Karpas-422 (cell line): ENCODE results near the gene DPY19L1. TPM values are rescaled to one million over a fixed set of nuclear protein-coding genes. Genes with fewer than 3 reads are reported as not detected.
"Not testable (repeated sequence)": the region's sequence is repeated elsewhere in the genome, so short reads cannot be mapped to it uniquely, and the experiment has no call there.

ENCODE experiments used
- DNase-seq: peaks from one replicate; pipeline ENCODE4 v3.0.0-alpha.2; 2015
- H2AFZ ChIP-seq: fragments of 200-600 bp; sonication (generic); 2 replicates; pipeline ENCODE4 v1.6.1; 2014; ENCODE audit warnings: antibody characterized with exemption, low read length, mixed read lengths
- H3K27ac ChIP-seq: fragments of 200-600 bp; sonication (generic); 2 replicates; pipeline ENCODE4 v1.5.1; 2014; ENCODE audit warnings: mild to moderate bottlenecking, low read length, moderate library complexity
- H3K27me3 ChIP-seq: fragments of 200-600 bp; sonication (generic); 2 replicates; pipeline ENCODE4 v1.6.1; 2014; ENCODE audit warnings: low read length, mixed read lengths
- H3K36me3 ChIP-seq: fragments of 200-600 bp; sonication (generic); 2 replicates; pipeline ENCODE4 v1.6.1; 2014; ENCODE audit warnings: low read length, mixed read lengths; ENCODE audit not compliant: insufficient read depth
- H3K4me1 ChIP-seq: fragments of 200-600 bp; sonication (generic); 2 replicates; pipeline ENCODE4 v1.6.1; 2014; ENCODE audit warnings: mild to moderate bottlenecking, low read length, mixed read lengths
- H3K4me2 ChIP-seq: fragments of 200-600 bp; sonication (generic); 2 replicates; pipeline ENCODE4 v1.6.1; 2014; ENCODE audit warnings: low read length, low read depth, mild to moderate bottlenecking; ENCODE audit not compliant: poor library complexity, severe bottlenecking
- H3K4me3 ChIP-seq: fragments of 200-600 bp; sonication (generic); 2 replicates; pipeline ENCODE4 v1.5.1; 2014; ENCODE audit warnings: mild to moderate bottlenecking, antibody characterized with exemption, low read length, mixed read lengths
- H3K79me2 ChIP-seq: fragments of 200-600 bp; sonication (generic); 2 replicates; pipeline ENCODE4 v1.6.1; 2014; ENCODE audit warnings: mild to moderate bottlenecking, low read length, mixed read lengths
- H3K9ac ChIP-seq: fragments of 200-600 bp; sonication (generic); 2 replicates; pipeline ENCODE4 v1.6.0; 2014; ENCODE audit warnings: low read length
- H3K9me2 ChIP-seq: fragments of 200-600 bp; sonication (generic), shearing (Covaris generic); replicated peaks from 2 replicates; pipeline ENCODE4 v1.6.0; 2014; ENCODE audit warnings: mild to moderate bottlenecking, low read length, moderate library complexity; ENCODE audit not compliant: insufficient read depth
- H3K9me3 ChIP-seq: fragments of 300-700, 200-600 bp; sonication (generic); 2 replicates; pipeline ENCODE4 v1.6.1; 2014; ENCODE audit warnings: low read length, mixed read lengths
- H4K20me1 ChIP-seq: fragments of 200-600 bp; sonication (generic); 2 replicates; pipeline ENCODE4 v1.6.1; 2014; ENCODE audit warnings: mild to moderate bottlenecking, antibody characterized with exemption, low read length, low read depth; ENCODE audit not compliant: insufficient read depth
- total RNA-seq: library from RNA; depleted of rRNA; stranded (reverse); fragments of >200 nt; shearing (Covaris generic); gene quantifications from 2 replicates; pipeline ENCODE4 v1.2.3, GENCODE V29; 2014; ENCODE audit warnings: low replicate concordance

DPY19L1 gene
- total RNA-seq, 1 experiment from 2014 or later = 10.3 TPM

DNA sequence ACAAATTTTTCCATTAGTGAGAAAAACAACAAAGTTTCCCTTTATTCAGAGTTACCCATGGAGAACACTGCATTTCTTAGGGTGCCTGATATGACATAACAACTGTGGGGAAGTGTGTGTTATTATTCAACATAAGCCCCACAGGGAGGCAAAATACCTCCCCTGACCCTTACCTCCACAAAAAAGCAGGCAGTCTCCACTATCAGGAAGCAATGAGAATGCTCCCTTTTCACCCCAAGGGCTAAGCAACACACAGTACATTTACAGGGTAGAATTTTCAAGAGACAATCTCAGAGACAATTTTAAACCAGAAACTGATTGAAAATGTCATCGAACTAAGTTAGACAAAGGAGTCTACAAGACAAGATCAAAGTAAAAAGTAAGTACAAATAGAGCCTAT is 69.5 kb downstream of the DPY19L1 start:
- H3K36me3 ChIP-seq, H3K27ac ChIP-seq, H3K9me2 ChIP-seq, H3K79me2 ChIP-seq, H3K9me3 ChIP-seq, H3K9ac ChIP-seq, H3K4me3 ChIP-seq, DNase-seq, H3K4me1 ChIP-seq, H3K4me2 ChIP-seq, H3K27me3 ChIP-seq, H2AFZ ChIP-seq, H4K20me1 ChIP-seq: not testable (repeated sequence)

DNA sequence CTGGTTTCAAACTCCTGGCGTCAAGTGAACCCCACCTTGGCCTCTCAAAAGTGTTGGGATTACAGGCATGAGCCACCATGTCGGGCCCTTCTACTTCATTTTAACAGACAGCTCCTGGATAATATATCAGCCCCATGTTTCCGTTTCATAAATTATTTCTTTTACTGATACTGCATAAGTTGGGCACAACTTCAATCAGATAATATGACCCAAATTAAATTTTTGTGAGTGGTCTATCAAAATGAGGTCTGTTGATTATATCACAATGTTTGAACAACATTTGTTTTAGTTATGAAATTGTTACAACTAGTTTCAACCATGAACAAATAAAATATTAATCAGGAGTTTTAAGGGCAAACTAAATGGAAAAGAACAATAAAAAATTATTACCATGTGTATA is 70.8 kb downstream of the DPY19L1 start:
- not testable (repeated sequence) for H3K4me2 ChIP-seq, H3K9me2 ChIP-seq, DNase-seq, H3K36me3 ChIP-seq, H3K4me1 ChIP-seq, H3K9me3 ChIP-seq, H3K79me2 ChIP-seq, H3K27ac ChIP-seq, H2AFZ ChIP-seq, H3K27me3 ChIP-seq, H3K9ac ChIP-seq, H3K4me3 ChIP-seq, H4K20me1 ChIP-seq

DNA sequence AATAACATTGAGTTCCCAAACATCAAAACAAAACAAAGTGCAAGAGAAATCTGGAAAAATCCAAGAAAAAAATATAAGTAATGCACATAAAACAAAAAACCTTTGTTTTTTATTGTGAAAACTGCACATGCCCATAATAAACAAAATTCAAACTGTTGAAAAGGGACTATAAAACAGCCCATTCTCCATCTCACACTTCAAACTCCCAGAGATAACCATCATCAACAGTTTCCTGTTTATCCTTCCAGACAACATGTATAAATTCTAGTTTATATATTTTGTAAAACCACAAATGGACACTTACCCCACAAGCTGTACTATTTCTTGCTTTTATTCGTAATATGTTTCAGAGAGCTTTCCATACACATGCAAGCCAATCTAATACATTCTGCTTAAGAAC is 79.3 kb downstream of the DPY19L1 start:
- Histone ChIP-seq H3K27ac (no peak overlapping the region), H2AFZ (no peak overlapping the region), H3K27me3 (no peaks in the 10 kb centered on the region), H3K79me2 (no peaks in the 10 kb centered on the region), H3K4me3 (no peak overlapping the region), H4K20me1 (no peaks in the 10 kb centered on the region), H3K9me2 (no peaks in the 10 kb centered on the region), H3K9me3 (no peaks in the 10 kb centered on the region), H3K4me1 (no peaks in the 10 kb centered on the region), H3K36me3 (no peaks in the 10 kb centered on the region), H3K9ac (no peak overlapping the region), H3K4me2 (no peak overlapping the region)
- no peak for DNase-seq

DNA sequence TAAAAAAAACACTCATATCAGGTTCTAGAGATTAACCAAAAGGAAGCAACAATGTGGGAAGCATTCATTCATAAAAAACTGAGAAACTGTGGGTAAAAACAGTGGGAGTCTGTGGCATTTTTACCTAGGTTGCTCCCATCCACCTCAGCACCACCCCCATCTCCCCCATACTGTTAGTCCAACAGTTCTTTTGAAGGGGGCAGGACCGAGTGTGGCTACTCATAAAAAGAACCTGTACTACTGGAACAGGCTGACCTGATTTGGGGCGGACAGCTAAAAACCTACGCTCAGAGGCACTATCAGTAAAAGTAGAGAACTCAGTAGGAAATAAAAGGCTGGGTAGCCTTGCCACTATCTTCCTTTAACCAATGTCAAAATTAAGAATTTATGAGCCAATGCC is 84.5 kb downstream of the DPY19L1 start:
- Histone ChIP-seq H3K9me3 (no peaks in the 10 kb centered on the region), H3K4me2 (no peak overlapping the region), H3K4me1 (no peaks in the 10 kb centered on the region; the same call in 1 of the 2 replicates), H3K36me3 (no peaks in the 10 kb centered on the region), H2AFZ (no peak overlapping the region), H3K4me3 (no peak overlapping the region), H3K27me3 (no peaks in the 10 kb centered on the region), H3K79me2 (no peaks in the 10 kb centered on the region), H3K27ac (no peak overlapping the region), H4K20me1 (no peaks in the 10 kb centered on the region), H3K9me2 (no peaks in the 10 kb centered on the region), H3K9ac (no peak overlapping the region)
- DNase-seq = no peak

DNA sequence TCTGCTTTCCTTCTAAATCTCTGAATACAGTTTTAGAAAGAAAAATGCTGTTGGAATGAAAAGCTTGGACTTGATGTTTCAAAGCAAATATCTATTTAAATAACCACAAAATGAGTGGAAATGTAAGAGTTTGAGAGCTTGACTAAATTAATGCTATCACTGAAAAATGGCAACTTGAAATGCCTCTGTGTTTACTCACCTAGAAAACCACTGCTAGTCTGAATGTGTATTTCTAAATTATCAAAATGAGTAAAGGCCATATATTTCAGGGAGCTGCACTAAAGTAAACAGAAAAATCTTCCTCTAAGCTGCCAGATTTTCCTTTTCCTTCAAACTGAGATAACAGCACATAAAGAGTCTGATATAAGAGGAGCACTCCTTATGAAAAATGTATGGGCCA is 87.9 kb downstream of the DPY19L1 start:
- H3K9ac ChIP-seq = no peak overlapping the region
- H3K79me2 ChIP-seq = no peaks in the 10 kb centered on the region

DNA sequence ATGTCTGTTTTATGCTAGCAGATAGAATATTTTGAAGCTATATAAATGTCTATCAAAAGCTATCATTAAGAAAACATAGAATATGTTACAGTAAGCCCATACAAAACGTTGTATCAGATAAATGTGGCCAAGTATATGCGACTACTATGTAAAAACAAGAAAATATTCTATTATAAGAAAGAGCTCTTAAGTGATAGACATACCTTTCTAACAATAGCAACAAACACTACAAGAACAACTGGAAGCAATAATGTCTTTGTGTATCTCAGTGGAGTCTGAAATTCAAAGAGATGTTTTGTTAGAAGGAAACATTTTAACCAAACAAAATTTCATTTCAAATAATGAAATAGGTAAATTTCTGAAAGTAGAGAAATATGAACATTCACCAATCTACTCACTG is 89.9 kb downstream of the DPY19L1 start:
- H3K4me1 ChIP-seq, H2AFZ ChIP-seq, H3K27ac ChIP-seq, H3K9me2 ChIP-seq, H3K27me3 ChIP-seq, H3K79me2 ChIP-seq, H3K36me3 ChIP-seq, H3K4me3 ChIP-seq, H4K20me1 ChIP-seq, H3K9ac ChIP-seq, H3K9me3 ChIP-seq, DNase-seq, H3K4me2 ChIP-seq: not testable (repeated sequence)

More for the DNA sequence above, 87.9 kb downstream of the DPY19L1 start:
- Histone ChIP-seq H3K4me3 (no peak overlapping the region), H3K27ac (no peak overlapping the region), H3K4me2 (no peak overlapping the region), H3K9me3 (no peaks in the 10 kb centered on the region), H3K4me1 (no peaks in the 10 kb centered on the region; the same call in 1 of the 2 replicates), H2AFZ (no peak overlapping the region), H3K36me3 (no peaks in the 10 kb centered on the region), H3K27me3 (no peaks in the 10 kb centered on the region), H3K9me2 (no peaks in the 10 kb centered on the region), H4K20me1 (no peaks in the 10 kb centered on the region)
- DNase-seq = no peak

DNA sequence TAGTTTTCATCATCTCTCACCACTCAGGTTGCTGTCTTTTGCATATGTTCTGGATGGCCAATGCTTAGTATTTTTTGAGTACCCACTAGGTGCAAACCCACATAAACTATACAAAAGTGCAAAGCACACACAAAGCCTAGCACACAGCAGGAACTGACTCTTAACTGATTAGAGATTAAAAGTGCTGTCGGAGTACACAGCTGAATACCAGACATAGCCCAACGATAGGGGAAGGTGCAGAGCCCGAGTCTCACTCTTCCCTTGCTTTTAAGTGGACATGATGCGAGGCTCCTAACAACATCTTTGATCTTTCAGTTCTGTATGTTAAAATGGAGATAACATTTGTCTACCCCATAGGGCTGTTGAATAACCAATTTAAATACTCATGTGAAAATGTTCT is 90.8 kb downstream of the DPY19L1 start:
- Histone ChIP-seq H3K9me3 (no peaks in the 10 kb centered on the region), H3K79me2 (no peaks in the 10 kb centered on the region), H3K36me3 (no peaks in the 10 kb centered on the region)

DNA sequence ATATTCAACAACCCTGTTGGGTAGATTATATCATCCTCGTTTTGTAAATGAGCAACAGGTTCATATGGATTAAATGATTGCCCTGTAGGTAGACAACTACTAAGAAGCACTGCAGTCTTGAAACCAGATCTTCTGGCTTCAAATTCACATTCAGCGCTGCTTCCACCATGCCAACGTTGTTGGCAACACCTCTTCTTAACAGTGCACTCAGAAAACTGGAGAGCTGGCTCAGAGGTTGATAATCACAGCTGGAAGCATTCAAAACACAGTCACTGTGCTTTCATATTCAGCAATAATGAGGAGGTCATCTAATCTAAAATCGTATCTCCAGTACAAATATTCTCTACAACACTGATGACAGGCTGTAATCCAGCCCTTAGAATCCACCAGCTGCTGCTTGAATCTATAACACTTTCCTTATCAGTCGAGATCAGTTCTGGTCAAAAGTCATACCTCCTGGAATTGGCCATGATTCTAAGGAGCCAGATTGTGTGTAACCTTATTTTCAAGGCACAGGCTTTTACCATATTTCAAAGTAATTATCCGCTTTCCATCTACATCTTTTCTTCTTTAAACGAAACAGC is 91.3 kb downstream of the DPY19L1 start:
- not testable (repeated sequence) for H3K9ac ChIP-seq, H3K9me2 ChIP-seq, H3K4me3 ChIP-seq, H3K27ac ChIP-seq, DNase-seq, H3K27me3 ChIP-seq, H3K9me3 ChIP-seq, H3K36me3 ChIP-seq, H3K79me2 ChIP-seq, H4K20me1 ChIP-seq, H2AFZ ChIP-seq, H3K4me2 ChIP-seq, H3K4me1 ChIP-seq

More for the DNA sequence above, 90.8 kb downstream of the DPY19L1 start:
- DNase-seq = no peak
- no peak overlapping the region for H3K4me3 ChIP-seq
- no peaks in the 10 kb centered on the region; the same call in 1 of the 2 replicates for H3K4me1 ChIP-seq
- no peak overlapping the region for H3K27ac ChIP-seq
- H3K4me2 ChIP-seq = no peak overlapping the region
- H3K9me2 ChIP-seq = no peaks in the 10 kb centered on the region
- no peaks in the 10 kb centered on the region for H4K20me1 ChIP-seq
- no peak overlapping the region for H3K9ac ChIP-seq
- no peak overlapping the region for H2AFZ ChIP-seq
- H3K27me3 ChIP-seq = no peaks in the 10 kb centered on the region

DNA sequence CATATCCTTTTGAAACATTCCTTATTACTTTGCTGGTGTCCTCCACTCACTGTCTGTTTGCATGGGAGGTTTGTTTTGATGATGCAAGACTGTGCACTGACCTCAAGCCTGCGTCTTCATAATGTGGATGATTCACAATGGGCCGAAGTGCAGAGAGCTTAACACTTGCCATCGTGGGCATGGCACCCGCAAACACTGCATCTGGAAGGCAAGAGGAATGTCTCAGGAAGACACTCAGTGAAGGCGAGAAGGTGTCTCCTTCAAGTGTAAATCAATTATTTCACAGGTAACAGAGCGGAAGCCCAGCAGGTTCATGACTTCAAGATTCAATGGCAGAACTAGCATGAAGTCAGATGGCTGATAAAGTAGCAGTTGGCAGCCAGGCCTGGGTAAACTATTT is 98.1 kb downstream of the DPY19L1 start:
- Histone ChIP-seq H2AFZ (no peak overlapping the region), H4K20me1 (no peaks in the 10 kb centered on the region), H3K79me2 (no peaks in the 10 kb centered on the region), H3K9me2 (no peaks in the 10 kb centered on the region), H3K36me3 (no peaks in the 10 kb centered on the region), H3K9me3 (no peaks in the 10 kb centered on the region), H3K4me3 (no peak overlapping the region), H3K4me2 (no peak overlapping the region), H3K27ac (no peak overlapping the region), H3K27me3 (no peaks in the 10 kb centered on the region), H3K9ac (no peak overlapping the region), H3K4me1 (no peaks in the 10 kb centered on the region)
- no peak for DNase-seq
